ENCODE results near the gene ACBD3. TPM values are rescaled to one million over a fixed set of nuclear protein-coding genes. Genes with fewer than 3 reads are reported as not detected.

The ACBD3 gene
- 74.2 and 74.4 TPM in 2 replicates for total RNA-seq

DNA sequence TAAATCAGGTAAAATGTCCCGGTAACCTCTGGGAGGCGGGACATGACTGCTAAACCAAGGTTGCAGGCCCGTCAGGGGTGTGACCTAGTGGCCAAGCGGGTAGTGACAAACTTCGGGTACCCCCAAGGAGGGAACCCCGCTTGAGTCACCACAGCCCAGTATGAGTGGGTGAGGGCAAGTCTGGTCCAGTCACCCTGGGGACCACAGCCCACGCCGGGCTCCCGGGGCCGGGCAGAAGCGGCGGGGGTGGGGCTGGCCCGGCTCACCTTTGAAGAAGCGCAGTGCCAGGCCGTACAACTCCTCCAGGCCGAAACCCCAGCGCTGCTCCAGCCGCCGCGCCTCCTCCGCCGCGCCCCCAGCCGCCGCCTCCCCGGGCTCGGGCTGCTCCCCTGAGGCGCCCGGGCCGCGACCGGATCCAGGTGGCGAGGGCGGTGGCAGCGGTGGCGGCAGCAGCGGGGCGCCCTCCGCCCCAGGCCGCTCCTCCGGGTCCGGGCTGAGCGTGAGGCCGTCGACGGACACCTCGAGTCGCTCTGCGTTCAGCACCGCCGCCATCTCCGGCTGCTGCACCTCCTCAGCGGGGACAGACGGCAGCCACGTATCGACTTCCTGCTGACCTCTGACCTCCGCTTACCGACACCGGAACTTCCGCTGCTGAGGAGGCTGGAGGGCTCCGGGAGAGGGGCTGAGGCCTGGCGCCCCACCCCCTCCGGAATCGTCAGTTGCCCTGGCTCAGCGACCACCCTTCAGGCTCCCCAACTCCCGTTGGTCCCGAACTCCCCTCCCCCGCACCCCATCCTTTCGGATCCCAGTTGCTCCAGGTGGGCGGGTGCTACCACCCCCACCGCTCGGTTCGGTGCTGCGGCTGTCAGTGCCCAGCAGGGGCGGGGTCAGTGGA lies at the start of gene ACBD3:
ACBD3 (minus strand) TSS at position 618 of the 895 bp plus-strand sequence; CDS start at position 552, 66 bp downstream.

DNA sequence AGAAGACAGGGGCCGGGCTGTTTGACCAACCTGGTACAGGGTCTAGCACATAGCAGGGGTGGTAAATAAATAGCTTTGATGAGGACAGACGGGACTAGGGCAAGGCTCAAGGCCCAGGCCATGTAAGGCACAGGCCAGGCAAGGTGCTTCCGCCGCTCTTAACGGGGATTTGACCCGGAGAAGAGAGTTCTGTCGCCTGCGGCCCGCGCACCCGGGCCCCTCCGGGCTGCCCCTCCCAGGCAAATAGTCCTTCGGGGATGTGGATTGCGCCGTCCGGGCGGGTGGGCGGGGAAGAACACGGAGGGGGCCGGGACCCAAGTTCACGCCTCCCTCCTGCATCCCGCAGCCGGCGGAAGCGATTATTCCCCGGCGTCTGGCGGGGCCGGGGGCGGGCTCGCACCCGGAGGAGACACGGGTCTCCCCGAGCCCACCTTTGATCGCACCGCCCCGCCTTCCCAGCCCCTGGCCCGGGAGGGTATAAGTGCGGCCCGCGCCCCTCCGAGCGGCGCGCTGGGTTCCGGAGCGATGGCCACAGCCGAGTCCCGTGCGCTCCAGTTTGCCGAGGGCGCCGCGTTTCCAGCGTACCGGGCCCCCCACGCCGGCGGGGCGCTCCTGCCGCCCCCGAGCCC lies 36.7 kb upstream of the ACBD3 start, which contains the start of gene MIXL1:
MIXL1 (plus strand) TSS at position 508 of the 629 bp plus-strand sequence; CDS start at position 526, 18 bp downstream.

Other genes with a start within 250 kb of the ACBD3 start
- 0.06 TPM in 1 of 2 replicates, not detected in the other for gene LEFTY2, start 245.5 kb downstream of the ACBD3 start, total RNA-seq
- 22.3 and 27.1 TPM in 2 replicates for gene SDE2, start 187.4 kb downstream of the ACBD3 start, total RNA-seq
- gene H3-3A, start 124.0 kb downstream of the ACBD3 start, total RNA-seq = 91.9 and 125 TPM in 2 replicates
- not detected in 2 replicates for gene MIXL1, start 36.9 kb upstream of the ACBD3 start, total RNA-seq
- gene LIN9, start 122.4 kb upstream of the ACBD3 start, total RNA-seq = 2.9 and 3.7 TPM in 2 replicates
- 49.8 and 70.8 TPM in 2 replicates for gene PARP1, start 221.4 kb upstream of the ACBD3 start, total RNA-seq